ENCODE measurements around the gene PNPLA3. TPM values are rescaled to one million over a fixed set of nuclear protein-coding genes. Genes with fewer than 3 reads are reported as not detected.
A peak's percentile ranks its signal among the peaks of the same experiment; 100 is the strongest.

Gene PNPLA3
- total RNA-seq, 6 donors from 2014 or later: 0.59 to 6.3 (median 4.5) TPM

GRCh38 chr22:43944670-43945430 lies 21.2 kb downstream of the PNPLA3 start:
- Histone ChIP-seq H3K9me3 (no peaks in the 10 kb centered on the region), H3K27me3 (no peaks in the 10 kb centered on the region), H3K4me3 (no peak overlapping the region), H3K4me1 (no peaks in the 10 kb centered on the region), H3K36me3 (no peaks in the 10 kb centered on the region), H3K27ac (no peak overlapping the region)
- no peak for TF ChIP-seq CTCF (IDR thresholded peaks at IDR 0.05)
- no peak for TF ChIP-seq POLR2AphosphoS5 (IDR thresholded peaks at IDR 0.05)
- no peak for TF ChIP-seq POLR2A (IDR thresholded peaks at IDR 0.05)
- no peak for TF ChIP-seq EP300 (IDR thresholded peaks at IDR 0.05)
- DNase-seq: no peak
- WGBS, 2 donors: 83 to 86% methylated on average over 15 to 20 of the region's 20 CpGs
- ATAC-seq (ENCODE audit: low FRiP score in 2 of 2): no peak

GRCh38 chr22:43945632-43946383 lies 22.2 kb downstream of the PNPLA3 start:
- H3K9me3 ChIP-seq: no peaks in the 10 kb centered on the region
- H3K27ac ChIP-seq: no peak overlapping the region
- ATAC-seq (ENCODE audit: low FRiP score in 2 of 2) (peak; percentile 78 to 88), DNase-seq (peak; percentile 47 to 50)
- H3K4me3 ChIP-seq: no peak overlapping the region
- TF ChIP-seq POLR2AphosphoS5 (IDR thresholded peaks at IDR 0.05) (no peak), POLR2A (IDR thresholded peaks at IDR 0.05) (no peak), CTCF (IDR thresholded peaks at IDR 0.05) (peak; percentile 36 to 65 (median 48))
- H3K4me1 ChIP-seq: no peaks in the 10 kb centered on the region
- H3K27me3 ChIP-seq: no peaks in the 10 kb centered on the region
- 50 to 65% methylated on average over 8 to 10 of the region's 12 CpGs for WGBS, 2 donors
- H3K36me3 ChIP-seq: no peaks in the 10 kb centered on the region

GRCh38 chr22:43946384-43946667 lies 22.7 kb downstream of the PNPLA3 start:
- DNase-seq (no peak), ATAC-seq (ENCODE audit: low FRiP score in 2 of 2) (peak in 1 of 2 donors; percentile 19)
- 72% methylated on average over 6 to 7 of the region's 7 CpGs for WGBS, 2 donors
- Histone ChIP-seq H3K4me1 (no peaks in the 10 kb centered on the region), H3K36me3 (no peaks in the 10 kb centered on the region), H3K9me3 (no peaks in the 10 kb centered on the region), H3K27me3 (no peaks in the 10 kb centered on the region), H3K4me3 (no peak overlapping the region), H3K27ac (no peak overlapping the region)
- TF ChIP-seq POLR2A (IDR thresholded peaks at IDR 0.05) (no peak), CTCF (IDR thresholded peaks at IDR 0.05) (no peak), EP300 (IDR thresholded peaks at IDR 0.05) (no peak), POLR2AphosphoS5 (IDR thresholded peaks at IDR 0.05) (no peak)

GRCh38 chr22:43948836-43949406 lies 25.3 kb downstream of the PNPLA3 start:
- no peaks in the 10 kb centered on the region for H3K9me3 ChIP-seq
- ATAC-seq (ENCODE audit: low FRiP score in 2 of 2) (no peak), DNase-seq (no peak)
- TF ChIP-seq EP300 (IDR thresholded peaks at IDR 0.05) (no peak), POLR2AphosphoS5 (IDR thresholded peaks at IDR 0.05) (no peak), POLR2A (IDR thresholded peaks at IDR 0.05) (no peak), CTCF (IDR thresholded peaks at IDR 0.05) (no peak)
- H3K27ac ChIP-seq: no peak overlapping the region
- WGBS, 2 donors: 67 to 70% methylated on average over 10 to 12 of the region's 12 CpGs
- H3K27me3 ChIP-seq: no peaks in the 10 kb centered on the region
- H3K4me3 ChIP-seq: no peak overlapping the region
- peaks cover 0 to under 1% (median under 1%) of the 10 kb centered on the region in 4 donors for H3K4me1 ChIP-seq
- H3K36me3 ChIP-seq: no peaks in the 10 kb centered on the region

All from upper lobe of left lung (tissue), 6 donors.